ENCODE measurements around the gene PPP1CC.
A peak's percentile ranks its signal among the peaks of the same experiment; 100 is the strongest.

PPP1CC gene

DNA sequence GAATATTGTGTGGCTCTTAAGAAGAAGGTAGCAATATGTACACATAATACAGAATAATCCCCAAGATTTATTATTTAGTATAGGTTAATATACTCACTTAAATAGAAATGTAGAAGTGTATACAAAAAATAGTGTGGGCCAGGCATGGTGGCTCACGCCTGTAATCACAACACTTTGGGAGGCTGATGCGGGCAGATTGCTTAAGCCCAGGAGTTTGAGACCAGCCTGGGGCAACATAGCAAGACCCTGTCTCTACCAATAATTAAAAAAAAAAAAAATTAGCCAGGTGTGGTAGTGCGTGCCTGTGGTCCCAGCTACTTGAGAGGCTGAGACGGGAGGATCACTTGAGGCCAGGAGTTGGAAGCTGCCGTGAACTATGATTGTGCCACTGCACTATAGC, 38.5 kb downstream of the PPP1CC start:
- H3K4me3 ChIP-seq (ENCODE audit: low read depth, low read length): no peak overlapping the region
- in situ Hi-C loops (cut with HindIII; ENCODE audit: low sequenced_read_pairs): no loop called here
- TF ChIP-seq, protein P1, sequence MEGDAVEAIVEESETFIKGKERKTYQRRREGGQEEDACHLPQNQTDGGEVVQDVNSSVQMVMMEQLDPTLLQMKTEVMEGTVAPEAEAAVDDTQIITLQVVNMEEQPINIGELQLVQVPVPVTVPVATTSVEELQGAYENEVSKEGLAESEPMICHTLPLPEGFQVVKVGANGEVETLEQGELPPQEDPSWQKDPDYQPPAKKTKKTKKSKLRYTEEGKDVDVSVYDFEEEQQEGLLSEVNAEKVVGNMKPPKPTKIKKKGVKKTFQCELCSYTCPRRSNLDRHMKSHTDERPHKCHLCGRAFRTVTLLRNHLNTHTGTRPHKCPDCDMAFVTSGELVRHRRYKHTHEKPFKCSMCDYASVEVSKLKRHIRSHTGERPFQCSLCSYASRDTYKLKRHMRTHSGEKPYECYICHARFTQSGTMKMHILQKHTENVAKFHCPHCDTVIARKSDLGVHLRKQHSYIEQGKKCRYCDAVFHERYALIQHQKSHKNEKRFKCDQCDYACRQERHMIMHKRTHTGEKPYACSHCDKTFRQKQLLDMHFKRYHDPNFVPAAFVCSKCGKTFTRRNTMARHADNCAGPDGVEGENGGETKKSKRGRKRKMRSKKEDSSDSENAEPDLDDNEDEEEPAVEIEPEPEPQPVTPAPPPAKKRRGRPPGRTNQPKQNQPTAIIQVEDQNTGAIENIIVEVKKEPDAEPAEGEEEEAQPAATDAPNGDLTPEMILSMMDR (IDR thresholded peaks at IDR 0.05; ENCODE audit: low read depth, low read length, missing control alignments): no peak
- no peak for DNase-seq (ENCODE audit: low read depth)

DNA sequence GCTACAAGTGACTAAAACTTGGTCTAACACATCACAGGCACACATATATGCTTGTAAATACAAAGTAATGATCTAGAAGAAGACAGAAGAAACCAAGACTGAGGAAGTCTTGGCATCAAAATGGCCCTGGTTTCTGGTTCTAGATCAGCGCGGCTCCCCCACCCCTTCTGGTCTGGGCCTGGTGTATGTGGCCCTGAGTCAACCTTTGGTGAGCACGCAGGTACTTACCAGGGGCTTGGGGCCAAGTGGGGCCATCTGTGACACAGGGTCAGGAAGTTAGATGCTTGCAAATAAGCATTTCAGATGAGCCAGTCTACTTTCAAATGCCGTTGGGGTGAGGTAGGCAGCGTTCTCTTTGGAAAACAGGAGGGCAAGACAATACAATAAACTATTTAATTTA, 40.6 kb downstream of the PPP1CC start:
- in situ Hi-C loops (cut with HindIII; ENCODE audit: low sequenced_read_pairs): no loop called here
- TF ChIP-seq, protein P1 (IDR thresholded peaks at IDR 0.05; ENCODE audit: low read depth, low read length, missing control alignments): no peak
- no peak for DNase-seq (ENCODE audit: low read depth)

DNA sequence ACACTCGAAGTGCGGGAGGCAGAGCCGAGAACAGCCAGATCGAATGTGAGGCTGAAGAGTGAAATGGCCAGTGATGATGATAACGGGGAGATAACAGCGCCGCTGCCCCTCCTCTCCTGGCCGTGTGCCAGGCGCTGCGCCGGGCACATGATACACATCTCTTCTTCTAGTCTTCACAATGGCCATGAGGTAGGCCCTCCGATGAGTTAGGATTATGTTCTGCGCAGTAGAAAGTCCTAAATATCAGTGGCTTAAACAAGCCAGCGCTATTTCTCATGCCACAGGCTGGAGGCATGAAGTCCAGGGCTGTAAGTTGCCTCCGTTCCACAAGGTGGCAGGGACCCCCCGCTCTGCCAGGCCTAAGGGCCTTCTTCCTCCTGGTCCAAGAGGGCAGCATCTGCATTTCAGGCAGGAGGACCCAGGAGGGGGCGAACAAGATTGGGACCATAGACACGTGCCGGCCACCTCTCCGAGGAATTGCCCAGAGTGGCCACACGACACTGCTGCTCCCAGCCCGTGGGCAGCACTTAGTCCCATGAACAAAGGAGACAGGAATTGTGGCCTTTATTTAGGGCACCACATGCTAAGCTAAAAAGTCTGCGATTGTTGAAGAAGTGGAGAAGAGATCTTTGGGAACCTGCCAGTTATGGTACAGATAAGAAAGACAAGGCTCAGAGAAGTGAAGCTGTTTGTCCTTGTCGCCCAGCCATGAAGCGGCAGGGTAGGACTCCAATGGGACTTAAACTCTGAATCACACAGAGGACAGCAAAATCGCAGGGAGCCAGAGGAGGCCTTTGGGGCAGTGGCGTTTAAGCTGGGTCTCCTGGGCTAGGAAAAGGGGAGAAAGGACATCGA, 42.9 kb downstream of the PPP1CC start:
- no peak for DNase-seq (ENCODE audit: low read depth)
- TF ChIP-seq, protein P1 (IDR thresholded peaks at IDR 0.05; ENCODE audit: low read depth, low read length, missing control alignments): no peak
- in situ Hi-C loops (cut with HindIII; ENCODE audit: low sequenced_read_pairs): no loop called here
- H3K4me3 ChIP-seq (ENCODE audit: low read depth, low read length): no peak overlapping the region

More for the DNA sequence above, 40.6 kb downstream of the PPP1CC start:
- no peak overlapping the region for H3K4me3 ChIP-seq (ENCODE audit: low read depth, low read length)

DNA sequence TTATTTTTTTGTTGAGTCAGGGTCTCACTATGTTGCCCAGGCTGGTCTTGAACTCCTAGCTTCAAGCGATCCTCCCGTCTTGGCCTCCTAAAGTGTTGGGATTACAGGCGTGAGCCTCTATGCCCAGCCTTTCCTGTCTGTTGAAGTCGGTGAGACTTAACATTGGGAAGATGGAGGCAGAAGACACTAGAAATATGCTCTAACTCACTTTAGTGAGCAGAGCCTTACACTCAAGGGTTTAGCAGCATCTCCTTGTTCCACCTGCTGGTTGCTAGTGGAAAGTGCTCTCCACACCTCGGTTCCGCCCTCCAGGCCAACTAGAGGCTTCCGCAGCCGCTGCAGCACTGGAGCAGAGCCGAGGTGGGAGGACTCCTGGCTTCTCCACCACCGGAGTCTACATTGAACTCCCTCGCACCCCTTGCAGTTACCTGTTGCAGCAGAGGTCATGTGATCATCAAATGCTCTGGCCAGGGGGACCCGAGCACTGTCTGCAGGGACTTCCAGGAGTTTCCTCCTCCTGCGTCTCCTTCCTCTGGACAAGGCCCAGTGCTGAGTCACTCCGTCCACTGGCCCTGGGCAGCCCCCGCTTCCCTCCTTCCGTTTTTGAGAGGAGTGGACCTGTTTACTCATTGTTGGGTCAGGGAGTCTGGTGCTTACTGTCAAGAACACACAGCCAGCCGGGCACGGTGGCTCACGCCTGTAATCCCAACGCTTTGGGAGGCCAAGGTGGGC, 44.4 kb downstream of the PPP1CC start:
- TF ChIP-seq, protein P1 (IDR thresholded peaks at IDR 0.05; ENCODE audit: low read depth, low read length, missing control alignments): peak; percentile 72
- no peak overlapping the region for H3K4me3 ChIP-seq (ENCODE audit: low read depth, low read length)
- DNase-seq (ENCODE audit: low read depth): peak; percentile 65
- in situ Hi-C loops (cut with HindIII; ENCODE audit: low sequenced_read_pairs): no loop called here

DNA sequence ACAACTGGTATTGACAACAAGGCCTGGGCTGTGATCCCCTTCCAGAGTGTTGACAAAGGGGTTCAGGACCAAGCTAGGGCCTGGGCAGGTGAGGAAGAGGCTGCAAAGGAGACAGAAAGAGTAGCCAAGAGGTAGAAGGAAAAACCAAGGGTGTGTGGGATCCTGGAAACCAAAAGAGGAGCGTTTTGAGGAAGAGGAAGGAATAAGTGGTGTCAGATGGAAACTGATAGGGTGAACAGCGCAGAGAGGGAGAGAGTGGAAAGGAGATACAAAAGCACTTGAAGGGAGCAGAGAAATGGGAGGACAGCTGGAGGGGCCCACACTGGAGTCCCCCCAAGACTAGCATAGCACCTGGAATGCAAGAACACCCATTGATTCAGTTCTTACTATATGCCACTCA, 45.5 kb downstream of the PPP1CC start:
- in situ Hi-C loops (cut with HindIII; ENCODE audit: low sequenced_read_pairs): no loop called here
- TF ChIP-seq, protein P1 (IDR thresholded peaks at IDR 0.05; ENCODE audit: low read depth, low read length, missing control alignments): no peak
- no peak for DNase-seq (ENCODE audit: low read depth)
- no peak overlapping the region for H3K4me3 ChIP-seq (ENCODE audit: low read depth, low read length)

DNA sequence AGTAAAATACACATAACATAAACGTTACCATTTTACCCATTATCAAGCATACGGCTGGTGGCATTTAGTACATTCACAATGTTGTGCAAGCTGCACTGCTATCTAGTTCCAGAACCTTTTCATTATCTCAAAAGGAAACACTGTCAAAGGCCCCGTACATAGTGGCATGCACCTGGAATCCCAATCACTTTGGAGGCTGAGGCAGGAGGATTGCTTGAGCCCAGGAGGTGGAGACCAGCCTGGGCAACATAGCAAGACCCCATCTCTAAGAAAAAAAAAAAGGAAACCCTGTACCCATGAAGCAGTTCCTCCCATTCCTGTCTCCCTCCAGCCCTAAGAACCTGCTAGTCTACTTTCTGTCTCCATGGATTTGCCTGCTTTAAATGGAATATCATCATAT, 46.4 kb downstream of the PPP1CC start:
- TF ChIP-seq, protein P1 (IDR thresholded peaks at IDR 0.05; ENCODE audit: low read depth, low read length, missing control alignments): no peak
- no peak for DNase-seq (ENCODE audit: low read depth)
- in situ Hi-C loops (cut with HindIII; ENCODE audit: low sequenced_read_pairs): no loop called here
- no peak overlapping the region for H3K4me3 ChIP-seq (ENCODE audit: low read depth, low read length)

All from astrocyte of the cerebellum (primary cell).